Measurements from ENCODE around the gene AEBP2.
"Not testable (repeated sequence)": the region's sequence is repeated elsewhere in the genome, so short reads cannot be mapped to it uniquely, and the experiment has no call there.

The AEBP2 gene

GRCh38 chr12:19439059-19440018 lies at the start of gene AEBP2:
AEBP2 (plus strand) TSS chr12:19439492; CDS start chr12:19439700, 208 bp downstream.
- peak; percentile 88 for DNase-seq

- no peak for DNase-seq
Observed at GRCh38 chr12:19390051-19390598, 49.2 kb upstream of the AEBP2 start.

- DNase-seq = not testable (repeated sequence)
Observed at GRCh38 chr12:19392644-19393043, 46.6 kb upstream of the AEBP2 start.

GRCh38 chr12:19394385-19394784 lies 44.9 kb upstream of the AEBP2 start:
- no peak for DNase-seq

- DNase-seq = no peak
Observed at GRCh38 chr12:19397534-19397933, 41.8 kb upstream of the AEBP2 start.

GRCh38 chr12:19398376-19399363 lies 40.6 kb upstream of the AEBP2 start:
- no peak for DNase-seq

GRCh38 chr12:19400649-19401285 lies 38.5 kb upstream of the AEBP2 start:
- DNase-seq = not testable (repeated sequence)

GRCh38 chr12:19402211-19402610 lies 37.1 kb upstream of the AEBP2 start:
- no peak for DNase-seq

- DNase-seq = no peak
Observed at GRCh38 chr12:19402743-19403431, 36.4 kb upstream of the AEBP2 start.

GRCh38 chr12:19404242-19404880 lies 34.9 kb upstream of the AEBP2 start:
- DNase-seq = peak; percentile 32

- no peak for DNase-seq
Observed at GRCh38 chr12:19409376-19409775, 29.9 kb upstream of the AEBP2 start.

GRCh38 chr12:19410211-19410610 lies 29.1 kb upstream of the AEBP2 start:
- DNase-seq = no peak

- DNase-seq = no peak
Observed at GRCh38 chr12:19410629-19411185, 28.6 kb upstream of the AEBP2 start.

GRCh38 chr12:19411234-19412204 lies 27.8 kb upstream of the AEBP2 start:
- no peak for DNase-seq

- no peak for DNase-seq
Observed at GRCh38 chr12:19412844-19413243, 26.4 kb upstream of the AEBP2 start.

- not testable (repeated sequence) for DNase-seq
Observed at GRCh38 chr12:19413582-19413981, 25.7 kb upstream of the AEBP2 start.

GRCh38 chr12:19415563-19415962 lies 23.7 kb upstream of the AEBP2 start:
- no peak for DNase-seq

GRCh38 chr12:19419086-19419485 lies 20.2 kb upstream of the AEBP2 start:
- no peak for DNase-seq

GRCh38 chr12:19421503-19422282 lies 17.6 kb upstream of the AEBP2 start:
- DNase-seq = no peak

Data from stimulated activated CD8-positive, alpha-beta memory T cell treated with anti-CD3 and anti-CD28 coated beads, Interleukin-4, amount 100 ng/mL, for 48 hours (primary cell).